NCI-H446 (cell line): ENCODE results near the gene CENPB.
"Not testable (repeated sequence)": the region's sequence is repeated elsewhere in the genome, so short reads cannot be mapped to it uniquely, and the experiment has no call there.

Experiments
- DNase-seq, 2 experiments: peaks; one replicate each; lab custom pipeline; 2025; lab: John Stamatoyannopoulos, UW

CENPB gene

DNA sequence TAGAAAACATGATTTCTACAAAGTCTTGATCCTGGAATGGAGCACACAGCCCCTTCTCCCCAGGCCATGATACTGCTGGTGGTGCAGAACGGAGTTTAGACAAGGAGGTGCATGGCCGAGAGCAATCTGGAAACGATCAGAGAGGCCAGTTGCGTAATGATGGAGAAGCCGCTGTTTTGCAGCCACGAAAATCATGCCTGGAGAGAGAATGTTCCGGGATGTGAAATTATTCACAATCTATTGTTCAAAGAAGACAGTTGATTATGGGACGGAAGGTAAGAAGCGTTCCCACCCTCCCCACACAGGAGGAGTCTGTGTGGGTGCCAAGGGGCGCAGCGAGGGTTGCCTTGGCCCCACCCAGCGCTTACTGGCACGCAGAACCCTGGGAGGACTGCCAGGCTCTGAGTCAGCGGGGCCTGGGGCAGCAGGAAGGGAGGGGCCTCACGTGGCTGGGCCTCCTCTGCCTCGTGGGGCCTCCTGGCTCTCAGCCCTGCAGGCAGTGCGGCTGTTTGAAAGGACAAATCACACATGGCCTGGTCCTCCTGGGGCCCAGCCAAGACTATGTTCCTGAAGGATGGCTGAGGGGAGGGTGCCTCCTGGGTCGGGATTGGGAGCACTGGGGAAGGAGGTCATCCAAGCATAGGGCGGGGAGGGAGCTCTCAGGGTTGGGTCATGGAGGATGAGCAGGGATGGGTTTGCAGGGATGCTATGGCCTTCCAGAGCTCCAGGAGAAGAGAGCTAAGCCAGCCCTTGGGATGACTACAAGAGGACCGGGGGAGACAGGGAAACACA, 25.1 kb upstream of the CENPB start:
- peak; percentile 95 to 99 for DNase-seq

DNA sequence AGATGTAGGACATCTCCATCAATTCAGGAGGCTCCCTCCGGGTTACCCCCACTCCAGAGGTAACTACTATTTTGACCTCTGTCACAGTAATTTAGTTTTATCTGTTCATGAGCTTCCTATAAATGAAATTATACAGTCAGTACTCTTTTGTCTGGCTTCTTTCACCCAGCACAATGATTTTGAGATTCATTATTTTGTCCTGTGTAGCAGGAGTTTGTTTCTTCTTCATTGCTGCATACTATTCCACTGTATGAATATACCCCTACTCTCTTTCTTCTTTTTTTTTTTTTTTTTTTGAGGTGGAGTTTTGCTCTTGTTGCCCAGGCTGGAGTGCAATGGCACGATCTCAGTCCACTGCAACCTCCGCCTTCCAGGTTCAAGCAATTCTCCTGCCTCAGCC, 22.0 kb upstream of the CENPB start:
- no peak for DNase-seq

DNA sequence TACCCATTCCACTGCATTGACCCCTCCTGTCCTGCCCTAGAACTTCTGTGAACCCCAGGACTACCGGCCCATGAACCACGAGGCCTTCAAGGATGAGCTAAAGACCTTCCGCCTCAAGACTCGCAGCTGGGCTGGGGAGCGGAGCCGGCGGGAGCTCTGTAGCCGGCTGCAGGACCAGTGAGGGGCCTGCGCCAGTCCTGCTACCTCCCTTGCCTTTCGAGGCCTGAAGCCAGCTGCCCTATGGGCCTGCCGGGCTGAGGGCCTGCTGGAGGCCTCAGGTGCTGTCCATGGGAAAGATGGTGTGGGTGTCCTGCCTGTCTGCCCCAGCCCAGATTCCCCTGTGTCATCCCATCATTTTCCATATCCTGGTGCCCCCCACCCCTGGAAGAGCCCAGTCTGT, 18.2 kb upstream of the CENPB start:
- no peak for DNase-seq

DNA sequence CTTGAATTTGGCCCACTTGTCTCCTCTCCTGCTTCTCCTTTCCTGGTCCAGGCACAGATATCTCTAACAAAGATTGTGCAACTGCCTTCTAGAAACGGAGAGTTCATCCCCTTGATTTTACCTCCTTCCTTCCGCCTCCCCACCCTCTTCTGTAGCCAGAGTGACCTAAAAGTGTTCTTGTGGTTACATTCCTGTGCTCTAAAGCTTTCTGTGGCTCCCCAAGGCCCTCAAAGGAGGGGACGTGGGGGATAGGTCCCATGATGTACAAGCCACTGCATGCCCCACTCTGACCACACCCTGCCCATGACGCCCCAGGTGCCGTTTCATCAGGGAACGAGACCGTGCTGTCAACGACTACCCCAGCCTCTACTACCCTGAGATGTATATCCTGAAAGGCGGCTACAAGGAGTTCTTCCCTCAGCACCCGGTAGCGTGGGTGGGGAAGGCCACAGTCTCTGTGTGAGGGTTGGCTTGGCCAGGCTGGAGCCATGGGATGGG, 17.8 kb upstream of the CENPB start:
- no peak for DNase-seq

DNA sequence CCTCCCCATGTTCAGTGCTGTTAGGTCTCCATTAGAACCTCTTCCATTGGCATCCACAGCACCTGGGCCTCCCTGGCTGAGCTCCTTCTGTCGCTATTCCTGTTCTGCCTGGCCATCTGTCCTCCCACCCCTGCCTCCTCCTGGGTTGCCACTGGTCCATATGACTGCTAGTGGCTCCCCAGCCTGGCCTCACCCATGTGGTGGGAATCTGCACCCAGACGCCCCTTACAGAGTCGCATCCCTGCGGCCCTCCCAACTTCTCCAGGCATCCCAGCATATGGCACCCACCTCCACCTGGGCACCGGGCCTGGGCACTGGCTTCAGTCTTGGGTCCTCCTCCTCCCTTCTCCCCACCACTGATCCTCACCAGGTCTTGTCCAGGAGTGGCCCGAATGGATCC, 17.3 kb upstream of the CENPB start:
- DNase-seq, result no peak

DNA sequence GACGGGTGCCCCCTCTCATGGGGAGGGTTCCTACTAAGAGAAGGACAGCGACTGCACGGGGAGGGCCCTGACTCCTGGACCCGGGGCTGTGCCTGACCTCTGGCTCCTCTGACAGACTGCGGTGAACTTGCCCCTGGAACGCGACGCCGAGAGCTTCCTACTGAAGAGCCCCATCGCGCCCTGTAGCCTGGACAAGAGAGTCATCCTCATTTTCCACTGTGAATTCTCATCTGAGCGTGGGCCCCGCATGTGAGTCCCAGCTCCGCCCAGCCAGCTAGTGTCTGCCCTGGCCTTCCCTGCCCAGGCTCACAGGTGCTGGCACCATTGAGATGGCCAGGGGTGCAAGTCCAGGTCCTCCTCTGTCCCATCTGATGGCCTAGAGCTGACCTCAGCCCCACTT, 16.7 kb upstream of the CENPB start:
- no peak for DNase-seq

DNA sequence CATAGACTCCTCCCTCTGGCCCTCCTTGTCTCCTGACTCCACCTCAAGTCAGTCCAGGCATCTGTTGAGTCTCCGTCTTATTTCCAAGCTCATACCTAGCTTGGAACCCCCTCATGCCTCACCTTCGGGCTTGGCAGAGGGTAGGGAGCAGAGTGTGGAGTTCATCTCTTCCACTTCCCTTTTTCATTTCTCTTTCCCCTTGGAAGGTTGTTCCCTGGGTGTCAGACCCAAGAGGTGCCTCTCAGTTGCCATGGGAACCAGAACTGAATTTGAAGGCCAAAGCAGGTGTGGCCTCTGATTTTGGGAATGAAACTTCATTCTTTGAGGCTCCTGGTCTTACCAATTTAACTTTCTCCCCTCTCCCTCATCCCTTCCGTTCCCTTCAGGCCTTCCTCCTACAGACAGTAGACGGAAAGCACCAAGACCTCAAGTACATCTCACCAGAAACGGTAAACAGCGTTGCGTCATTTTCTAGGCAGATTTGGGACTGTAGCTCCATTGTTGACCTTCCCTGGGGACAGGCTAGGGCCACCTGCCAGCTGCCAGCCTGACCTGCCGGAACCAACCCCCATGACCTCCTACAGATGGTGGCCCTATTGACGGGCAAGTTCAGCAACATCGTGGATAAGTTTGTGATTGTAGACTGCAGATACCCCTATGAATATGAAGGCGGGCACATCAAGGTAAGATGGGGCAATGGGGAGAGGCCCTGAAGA, 16.1 kb upstream of the CENPB start:
- no peak for DNase-seq

DNA sequence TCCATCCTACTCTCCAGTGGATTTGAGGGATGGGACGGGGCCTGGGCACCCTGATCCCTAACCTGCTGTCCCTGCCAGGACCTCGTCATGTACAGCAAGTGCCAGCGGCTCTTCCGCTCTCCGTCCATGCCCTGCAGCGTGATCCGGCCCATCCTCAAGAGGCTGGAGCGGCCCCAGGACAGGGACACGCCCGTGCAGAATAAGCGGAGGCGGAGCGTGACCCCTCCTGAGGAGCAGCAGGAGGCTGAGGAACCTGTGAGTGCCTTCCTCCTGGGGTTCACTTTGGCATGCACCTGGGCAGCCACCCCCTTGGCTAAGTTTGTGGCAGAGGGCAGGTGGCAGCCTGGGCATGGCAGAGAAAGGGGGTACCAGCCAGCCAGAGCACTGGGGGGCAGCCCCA, 15.3 kb upstream of the CENPB start:
- no peak for DNase-seq

DNA sequence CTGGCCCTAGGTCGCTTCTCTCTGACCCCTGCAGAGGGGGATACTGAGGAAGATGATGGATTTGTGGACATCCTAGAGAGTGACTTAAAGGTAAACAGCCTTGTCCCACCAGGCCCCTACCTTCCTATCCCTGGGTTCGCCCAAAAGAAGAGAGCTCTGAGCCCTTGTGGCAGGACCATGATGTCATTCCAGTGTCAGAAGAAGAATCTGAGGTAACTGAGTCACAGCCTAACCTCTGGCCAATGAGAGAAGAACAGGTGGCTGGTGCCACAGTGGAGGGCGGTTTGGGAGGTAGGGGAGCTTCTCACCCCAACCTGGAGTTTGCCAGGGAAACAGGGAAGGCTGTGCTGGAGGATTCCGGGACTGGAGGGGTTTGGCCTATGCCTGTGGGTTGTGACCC, 14.8 kb upstream of the CENPB start:
- DNase-seq, result no peak

DNA sequence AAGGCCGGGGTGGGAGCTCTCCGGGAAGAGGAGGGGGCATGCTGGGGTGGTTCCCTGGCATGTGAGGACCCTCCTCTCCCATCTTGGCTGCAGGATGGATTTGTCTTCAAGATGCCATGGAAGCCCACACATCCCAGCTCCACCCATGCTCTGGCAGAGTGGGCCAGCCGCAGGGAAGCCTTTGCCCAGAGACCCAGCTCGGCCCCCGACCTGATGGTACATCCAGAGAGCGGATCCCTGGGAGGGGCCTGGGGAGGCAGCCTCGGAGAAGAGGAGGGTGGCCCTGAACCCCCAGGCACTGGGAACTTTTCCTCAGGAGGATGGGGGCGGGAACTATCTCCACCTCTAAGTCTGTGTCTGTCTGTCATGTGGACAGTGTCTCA, 14.3 kb upstream of the CENPB start:
- DNase-seq, result no peak

DNA sequence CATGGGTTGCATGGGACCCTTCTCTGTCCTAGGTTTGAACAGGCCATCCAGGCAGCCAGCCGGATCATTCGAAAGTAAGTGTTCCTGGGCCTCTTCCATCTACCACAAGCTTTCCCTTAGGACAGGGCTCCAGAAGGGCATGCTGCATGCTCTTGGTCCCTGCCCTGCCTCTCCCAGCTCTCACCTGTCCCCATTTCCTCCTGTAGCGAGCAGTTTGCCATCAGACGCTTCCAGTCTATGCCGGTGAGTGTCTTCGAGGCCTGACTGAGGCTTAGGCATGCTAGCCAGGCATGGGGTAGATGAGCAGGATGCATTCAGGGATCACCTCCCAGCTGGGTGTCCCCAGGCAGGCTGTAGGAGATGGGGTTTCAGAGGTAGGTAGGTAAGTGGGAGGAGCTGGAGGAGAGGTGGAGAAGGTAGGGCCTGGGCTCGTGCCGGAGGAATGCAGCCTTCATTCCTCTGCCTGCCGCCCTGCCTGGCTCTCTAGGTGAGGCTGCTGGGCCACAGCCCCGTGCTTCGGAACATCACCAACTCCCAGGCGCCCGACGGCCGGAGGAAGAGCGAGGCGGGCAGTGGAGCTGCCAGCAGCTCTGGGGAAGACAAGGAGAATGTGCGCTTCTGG, 13.8 kb upstream of the CENPB start:
- no peak for DNase-seq

DNA sequence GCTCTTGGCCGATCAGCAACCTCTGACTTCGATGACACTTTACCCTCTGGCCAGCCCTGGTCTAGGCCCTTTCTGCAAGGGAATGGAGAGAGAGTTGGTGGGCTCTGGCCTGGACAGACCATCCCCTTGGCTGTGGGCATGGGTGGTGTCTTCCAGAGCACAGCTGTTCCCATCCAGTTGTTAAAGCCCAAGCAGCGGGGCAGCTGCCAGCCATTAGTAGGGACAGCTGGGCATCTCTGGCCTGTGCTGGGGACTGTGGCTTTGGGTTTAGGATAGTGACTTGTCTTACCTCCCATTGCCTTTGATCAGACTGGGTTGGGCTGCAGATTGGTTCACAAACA, 12.3 kb upstream of the CENPB start:
- DNase-seq, result no peak

DNA sequence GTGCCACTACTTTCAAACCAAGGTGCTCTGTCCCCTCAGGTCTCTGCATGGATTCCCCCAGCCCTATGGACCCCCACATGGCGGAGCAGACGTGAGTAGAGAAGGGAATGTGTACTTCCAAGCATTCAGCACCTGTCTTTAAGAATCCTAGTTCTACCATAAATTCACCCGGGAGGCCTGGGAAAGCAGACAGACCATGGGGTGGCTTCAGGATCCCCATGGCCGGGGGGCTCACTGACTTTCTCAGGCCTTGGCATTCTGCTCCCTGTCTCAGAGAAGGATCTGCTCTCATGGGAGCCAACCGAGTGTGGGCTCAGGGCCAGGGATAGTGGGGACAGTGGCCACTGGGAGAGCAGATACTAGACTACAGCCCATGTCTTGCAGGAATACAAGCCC, 11.8 kb upstream of the CENPB start:
- no peak for DNase-seq

DNA sequence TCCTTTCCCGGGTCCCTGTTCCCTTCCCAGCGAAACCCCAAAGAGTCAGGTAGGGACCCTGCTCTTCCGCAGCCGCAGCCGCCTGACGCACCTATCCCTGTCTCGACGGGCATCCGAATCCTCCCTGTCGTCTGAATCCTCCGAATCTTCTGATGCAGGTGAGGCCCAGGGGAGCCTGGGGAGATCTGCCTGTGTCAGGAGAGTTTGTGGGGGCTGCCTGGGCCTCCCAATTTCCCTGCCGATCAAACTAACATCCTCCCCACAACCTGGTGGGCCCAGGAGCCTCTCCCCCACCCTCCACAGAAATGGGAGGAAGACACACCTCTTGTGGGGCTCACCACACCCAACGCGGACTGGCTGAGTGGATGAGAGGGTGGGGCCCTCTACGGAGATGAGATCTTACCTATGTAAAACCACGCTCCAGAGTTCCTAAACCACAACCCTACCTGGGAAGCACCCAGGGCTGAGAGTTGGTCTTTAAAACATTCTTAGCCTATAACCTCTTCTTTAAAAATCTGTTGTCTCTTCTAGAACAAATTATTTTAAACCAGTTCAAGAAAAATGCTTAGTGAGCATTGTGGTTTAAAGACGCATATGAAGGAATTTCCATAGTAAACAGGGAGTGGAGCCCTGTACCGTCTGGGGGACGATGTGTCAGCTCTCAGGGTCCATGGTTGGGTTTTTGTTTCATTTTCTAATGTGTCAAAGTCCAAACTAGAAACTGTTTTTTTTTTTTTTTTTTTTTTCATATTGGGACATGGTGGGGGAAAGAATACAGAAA, 11.2 kb upstream of the CENPB start:
- no peak for DNase-seq

DNA sequence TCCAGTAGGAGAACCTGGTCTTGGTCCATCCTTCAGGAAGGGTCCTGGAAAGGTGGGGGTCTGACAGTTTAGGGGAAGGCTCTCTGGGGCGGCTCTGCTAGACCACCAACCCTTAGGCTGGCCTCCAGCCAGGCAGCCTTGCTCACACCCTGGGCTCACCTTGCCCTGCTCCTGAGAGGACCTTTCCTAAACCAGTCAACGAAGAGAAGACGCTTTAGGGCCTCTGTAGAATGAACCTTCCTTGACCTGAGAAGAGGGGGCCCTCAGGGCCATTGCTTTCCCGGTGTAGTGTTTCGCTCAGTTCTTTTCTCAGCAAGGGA, 10.6 kb upstream of the CENPB start:
- no peak for DNase-seq

DNA sequence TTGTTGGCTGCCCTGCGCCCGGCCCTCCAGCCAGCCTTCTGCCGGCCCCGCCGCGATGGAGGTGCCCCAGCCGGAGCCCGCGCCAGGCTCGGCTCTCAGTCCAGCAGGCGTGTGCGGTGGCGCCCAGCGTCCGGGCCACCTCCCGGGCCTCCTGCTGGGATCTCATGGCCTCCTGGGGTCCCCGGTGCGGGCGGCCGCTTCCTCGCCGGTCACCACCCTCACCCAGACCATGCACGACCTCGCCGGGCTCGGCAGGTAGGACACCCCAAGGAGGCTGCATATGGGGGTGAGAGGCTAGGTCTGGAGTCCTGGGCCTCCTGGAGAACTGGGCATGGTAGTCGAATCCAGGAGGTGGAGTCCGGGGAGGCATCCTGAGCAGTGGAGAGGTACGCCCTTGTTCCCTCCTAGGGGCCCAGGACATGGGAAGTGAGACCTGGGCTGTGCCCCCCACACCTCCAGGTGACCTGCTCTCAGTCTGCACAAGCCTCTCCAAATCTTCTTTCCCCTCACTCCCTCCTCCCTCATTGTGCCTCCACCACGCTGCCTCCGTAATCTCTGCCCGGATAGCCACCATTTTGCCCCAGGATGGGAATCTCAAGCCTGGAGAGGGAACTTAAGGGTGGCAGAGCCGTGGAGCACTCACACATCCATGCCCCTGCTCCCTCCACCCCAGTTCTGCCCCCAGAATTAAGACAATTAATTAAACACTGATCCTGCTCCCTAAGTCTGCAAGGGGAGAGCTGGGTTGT, 10.1 kb upstream of the CENPB start:
- no peak for DNase-seq

DNA sequence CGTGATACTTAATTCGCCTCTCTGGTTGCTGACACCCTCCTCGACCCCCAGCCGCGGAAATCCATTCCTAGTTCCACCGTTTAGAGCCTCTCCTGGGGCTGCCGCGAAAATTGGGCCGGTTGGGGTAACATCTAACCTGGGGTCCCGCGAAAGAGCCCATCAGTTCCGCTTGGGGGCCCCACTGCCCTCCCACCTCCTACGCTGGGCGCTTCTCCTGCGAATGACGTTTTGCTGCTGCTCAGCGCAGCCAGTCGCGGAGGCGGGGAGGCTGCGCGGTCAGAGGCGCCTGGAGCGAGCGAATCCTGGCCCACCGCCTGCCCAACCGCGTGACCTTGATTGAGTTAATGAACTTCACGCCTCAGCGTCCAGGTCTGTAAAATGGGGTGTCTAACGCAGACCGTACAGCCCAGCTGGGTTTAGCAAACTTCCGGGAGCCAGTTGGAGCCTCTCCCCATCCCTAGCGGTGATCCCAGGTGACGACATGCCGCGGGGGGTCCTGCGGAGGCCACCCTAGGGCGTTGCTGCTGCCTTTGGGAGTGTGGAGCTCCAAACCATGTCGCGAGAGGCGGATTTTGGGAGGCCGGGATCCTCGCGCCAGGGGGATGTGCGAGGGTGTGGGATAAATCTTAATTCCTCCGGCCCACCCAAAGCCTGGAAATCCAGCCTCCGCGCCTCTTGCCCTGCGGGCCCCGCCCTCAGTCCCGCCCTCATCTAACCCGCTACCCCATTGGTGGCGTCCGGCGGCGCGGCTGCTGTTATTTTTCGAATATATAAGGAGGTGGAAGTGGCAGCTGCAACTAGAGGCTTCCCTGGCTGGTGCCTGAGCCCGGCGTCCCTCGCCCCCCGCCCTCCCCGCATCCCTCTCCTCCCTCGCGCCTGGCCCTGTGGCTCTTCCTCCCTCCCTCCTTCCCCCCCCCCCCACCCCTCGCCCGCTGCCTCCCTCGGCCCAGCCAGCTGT, 9.2 kb upstream of the CENPB start, which contains the start of gene CDC25B:
TSS of gene CDC25B (plus strand) at position 800 of the 958 bp plus-strand sequence. CDS start 222 bp downstream, outside the sequence.
- DNase-seq, result peak; percentile 83 to 93

DNA sequence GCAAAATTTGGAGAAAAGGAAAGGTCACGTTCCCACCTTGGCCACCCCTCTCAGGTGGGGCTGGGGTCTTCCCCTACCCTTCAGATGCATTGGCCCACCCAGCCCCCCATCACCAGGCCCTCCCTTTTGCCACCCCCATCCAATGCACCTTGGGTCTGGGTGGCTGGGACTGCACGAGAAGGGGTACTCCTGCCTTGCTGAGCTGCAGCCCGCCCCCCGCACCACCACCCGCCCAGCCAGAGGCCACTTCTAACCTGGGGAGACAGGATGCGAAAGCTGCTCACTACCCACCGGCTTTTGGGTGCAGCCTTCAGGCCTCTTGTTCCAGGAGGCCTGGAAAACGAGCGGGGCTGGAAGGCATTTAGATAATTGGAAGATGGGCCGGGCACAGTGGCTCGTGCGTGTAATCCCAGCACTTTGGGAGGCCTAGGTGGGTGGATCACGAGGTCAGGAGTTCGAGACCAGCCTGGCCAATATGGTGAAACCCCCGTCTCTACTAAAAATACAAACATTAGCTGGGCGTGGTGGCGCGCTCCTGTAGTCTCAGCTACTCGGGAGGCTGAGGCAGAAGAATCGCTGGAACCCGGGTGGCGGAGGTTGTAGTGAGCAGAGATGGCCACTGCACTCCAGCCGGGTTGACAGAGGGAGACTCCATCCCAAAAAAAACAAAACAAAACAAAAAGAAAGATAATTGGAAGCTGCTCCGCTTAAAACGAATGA, 8.3 kb upstream of the CENPB start:
- no peak for DNase-seq

DNA sequence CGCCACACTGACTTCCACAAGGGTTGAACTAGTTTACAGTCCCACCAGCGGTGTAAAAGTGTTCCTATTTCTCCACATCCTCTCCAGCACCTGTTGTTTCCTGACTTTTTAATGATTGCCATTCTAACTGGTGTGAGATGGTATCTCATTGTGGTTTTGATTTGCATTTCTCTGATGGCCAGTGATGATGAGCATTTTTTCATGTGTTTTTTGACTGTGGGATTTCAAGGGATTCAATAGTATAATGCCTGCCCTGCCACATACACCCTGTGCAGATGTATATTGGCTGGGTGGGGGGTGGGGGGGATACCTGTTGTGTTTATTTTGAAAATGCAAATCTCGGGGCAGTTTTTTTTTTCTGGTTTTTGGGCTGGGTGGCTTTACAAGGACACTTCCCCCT, 7.6 kb upstream of the CENPB start:
- not testable (repeated sequence) for DNase-seq

DNA sequence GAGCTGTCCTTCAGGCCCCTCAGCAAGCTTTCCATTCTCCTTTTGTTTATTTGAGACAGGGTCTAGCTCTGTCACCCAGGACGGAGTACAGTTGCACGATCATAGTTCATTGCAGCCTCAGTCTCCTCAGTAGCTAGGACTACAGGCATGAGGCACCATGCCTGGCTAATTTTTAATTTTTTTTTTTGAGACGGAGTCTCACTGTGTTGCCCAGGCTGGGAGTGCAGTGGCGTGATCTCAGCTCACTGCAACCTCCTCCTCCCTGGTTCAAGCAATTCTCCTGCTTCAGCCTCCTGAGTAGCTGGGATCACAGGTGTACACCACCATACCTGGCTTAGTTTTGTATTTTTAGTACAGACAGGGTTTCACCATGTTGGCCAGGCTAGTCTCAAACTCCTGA, 2.7 kb upstream of the CENPB start:
- not testable (repeated sequence) for DNase-seq
